Measurements from ENCODE around the gene TTC9C. TPM values are rescaled to one million over a fixed set of nuclear protein-coding genes. Genes with fewer than 3 reads are reported as not detected.

Gene TTC9C
- total and polyA plus RNA-seq, 2 of the 8 experiments (the other 6 are each of a cell fraction or from before 2014, with no cell fraction given) = 25.4 to 34.1 TPM

- H3K56ac ChIP-seq (replicated peaks; ENCODE audit: insufficient read length, low read depth, low read length) = no peak overlapping the region
- peak overlapping the region in 1 of 2 experiments; percentile 1; a peak in 1 of 4 replicates for H3K4me2 ChIP-seq (ENCODE audit: insufficient read depth in 1 of 2, low read depth in 2 of 2, low read length in 2 of 2)
- peaks cover 10 to 27% (median 24%) of the 10 kb centered on the region in 4 experiments; a peak in 6 of 8 replicates for H3K36me3 ChIP-seq (ENCODE audit: control insufficient read depth in 2 of 4, insufficient read depth in 4 of 4, low read length in 3 of 4)
- H3K27ac ChIP-seq (ENCODE audit: low read depth, low read length) = no peak overlapping the region
- POLR2A ChIA-PET (ENCODE audit: partially characterized antibody) = interaction anchor here (0.7 to 61.4 kb wide), 4 partner anchors 18 to 296 kb away, joined by 3 to 2041 read pairs (median 10); partner anchors contain the start of genes BSCL2, C11orf98, CSKMT and GANAB
- peaks cover 0 to 6% of the 10 kb centered on the region in 2 experiments for H4K20me1 ChIP-seq (replicated peaks in 1 of 2; ENCODE audit: control insufficient read depth in 1 of 2, insufficient read depth in 2 of 2, low read length in 2 of 2)
- no peak overlapping the region for H3K4ac ChIP-seq (replicated peaks; ENCODE audit: insufficient read length, low read depth, low read length)
- CTCF ChIA-PET (ENCODE audit: partially characterized antibody) = interaction anchor here (0.6 to 4.8 kb wide), 6 partner anchors 11 to 293 kb away, joined by 3 to 35 read pairs (median 4); partner anchors contain the start of genes BSCL2, GNG3, LBHD1 and UQCC3
- H3K79me1 ChIP-seq (ENCODE audit: low read depth, low read length) = no peaks in the 10 kb centered on the region
- H2AK5ac ChIP-seq (ENCODE audit: low read depth, low read length) = no peak overlapping the region
- no peak overlapping the region for H2BK20ac ChIP-seq (ENCODE audit: low read length)
- H3K14ac ChIP-seq (ENCODE audit: insufficient read length) = no peak overlapping the region
- H2AFZ ChIP-seq (ENCODE audit: low read length) = no peak overlapping the region
- H3K4me3 ChIP-seq (ENCODE audit: extremely low read depth in 1 of 4, insufficient read depth in 2 of 4, low read depth in 3 of 4, low read length in 4 of 4) = no peak overlapping the region
- H3K18ac ChIP-seq (ENCODE audit: extremely low read depth, low read length) = no peak overlapping the region
- peak overlapping the region; percentile 88; the same call in 1 of the 2 replicates for H4K8ac ChIP-seq (ENCODE audit: extremely low read depth, insufficient read depth, low read length)
- FAIRE-seq (no peak), DNase-seq (ENCODE audit: low read depth in 1 of 2, low spot score in 2 of 2) (no peak)
- H3K79me2 ChIP-seq (ENCODE audit: control insufficient read depth in 1 of 2, insufficient read depth in 2 of 2, low read length in 2 of 2) = no peaks in the 10 kb centered on the region
- no peak overlapping the region for H2BK15ac ChIP-seq (ENCODE audit: low read length)
- no peaks in the 10 kb centered on the region for H3K9me3 ChIP-seq (ENCODE audit: insufficient read depth in 2 of 2, low read depth in 1 of 2, low read length in 1 of 2)
- WGBS, 2 experiments (ENCODE audit: extremely low coverage in 1 of 2, insufficient coverage in 1 of 2, insufficient read length in 1 of 2, insufficient replicate concordance in 2 of 2, low coverage in 1 of 2, low lambda C conversion rate in 2 of 2, missing lambda C conversion rate in 1 of 2) = 100% methylated on average over 1 of the region's 1 CpG; no CpG with 5 or more reads in 1 of the 2 experiments
- no peak overlapping the region for H2BK120ac ChIP-seq (replicated peaks; ENCODE audit: low read depth, low read length)
- H3K4me1 ChIP-seq (replicated peaks in 1 of 4; ENCODE audit: control insufficient read depth in 3 of 4, insufficient read depth in 4 of 4, low read length in 3 of 4) = peaks cover 0 to 4% (median 0%) of the 10 kb centered on the region in 4 experiments; a peak in 2 of 7 replicates
- no peaks in the 10 kb centered on the region for H3K23me2 ChIP-seq (ENCODE audit: low read depth, low read length)
- H3K9ac ChIP-seq (replicated peaks in 1 of 4; ENCODE audit: extremely low read depth in 1 of 4, low read depth in 3 of 4, low read length in 3 of 4) = no peak overlapping the region
- no peak overlapping the region for H4K91ac ChIP-seq (replicated peaks; ENCODE audit: insufficient read length, low read length)
- no peaks in the 10 kb centered on the region for H3K27me3 ChIP-seq (replicated peaks in 1 of 4; ENCODE audit: control insufficient read depth in 3 of 4, extremely low read depth in 1 of 4, insufficient read depth in 3 of 4, low read length in 3 of 4)
- no peak overlapping the region for H3K23ac ChIP-seq (ENCODE audit: insufficient read length)
- H2BK12ac ChIP-seq (ENCODE audit: low read depth, low read length) = no peak overlapping the region
- no peak overlapping the region for H4K5ac ChIP-seq (ENCODE audit: insufficient read length, low read depth, low read length)
- no peak overlapping the region for H2BK5ac ChIP-seq (ENCODE audit: low read depth, low read length)
- no peak for TF ChIP-seq KDM5A (IDR thresholded peaks at IDR 0.05; ENCODE audit: low read length)
- TF ChIP-seq POLR2A (IDR thresholded peaks at IDR 0.05; ENCODE audit: control extremely low read depth in 1 of 2, low read depth in 2 of 2, low read length in 2 of 2) = no peak
- TF ChIP-seq HDAC6 (IDR thresholded peaks at IDR 0.05; ENCODE audit: low read depth, low read length) = no peak
- no peak for TF ChIP-seq PHF8 (conservative IDR thresholded peaks at IDR 0.05; ENCODE audit: low read depth, low read length)
- TF ChIP-seq, protein P1, sequence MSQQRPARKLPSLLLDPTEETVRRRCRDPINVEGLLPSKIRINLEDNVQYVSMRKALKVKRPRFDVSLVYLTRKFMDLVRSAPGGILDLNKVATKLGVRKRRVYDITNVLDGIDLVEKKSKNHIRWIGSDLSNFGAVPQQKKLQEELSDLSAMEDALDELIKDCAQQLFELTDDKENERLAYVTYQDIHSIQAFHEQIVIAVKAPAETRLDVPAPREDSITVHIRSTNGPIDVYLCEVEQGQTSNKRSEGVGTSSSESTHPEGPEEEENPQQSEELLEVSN (IDR thresholded peaks at IDR 0.05) = no peak
- TF ChIP-seq CEBPB (IDR thresholded peaks at IDR 0.05; ENCODE audit: low read depth, low read length) = no peak
- TF ChIP-seq JUN (IDR thresholded peaks at IDR 0.05; ENCODE audit: low read depth, low read length) = no peak
- no peak for TF ChIP-seq RAD21 (IDR thresholded peaks at IDR 0.05 in 1 of 2, conservative IDR thresholded peaks at IDR 0.05 in 1 of 2; ENCODE audit: low read depth in 2 of 2, low read length in 2 of 2)
- TF ChIP-seq CTBP2 (IDR thresholded peaks at IDR 0.05; ENCODE audit: borderline replicate concordance, insufficient read depth, insufficient read length, low read length) = no peak
- no peak for TF ChIP-seq NANOG (IDR thresholded peaks at IDR 0.05; ENCODE audit: insufficient read depth, low read depth, low read length, poor library complexity, severe bottlenecking)
- no peak for TF ChIP-seq RNF2 (IDR thresholded peaks at IDR 0.05; ENCODE audit: borderline replicate concordance, low read depth, low read length, missing control alignments, poor library complexity, severe bottlenecking)
- TF ChIP-seq BRCA1 (IDR thresholded peaks at IDR 0.05; ENCODE audit: low read depth, low read length) = no peak
Observed at GRCh38 chr11:62688491-62688890, 39.8 kb upstream of the TTC9C start.

Data from H1 (cell line).